HG02840 (cell line): Measurements from ENCODE around the gene IDH3A.

Experiments
- ATAC-seq: cut with Tn5 transposase; IDR thresholded peaks from one replicate; pipeline ENCODE4 v1.9.1; 2021; ENCODE audit warnings: mild to moderate bottlenecking, moderate library complexity, moderate number of reproducible peaks; ENCODE audit not compliant: unreplicated experiment, low FRiP score

IDH3A gene

GRCh38 chr15:78213425-78213750 is 64.2 kb downstream of the IDH3A start:
- no peak for ATAC-seq

- no peak for ATAC-seq
These were observed 64.8 kb downstream of the IDH3A start for GRCh38 chr15:78213956-78214355.

DNA sequence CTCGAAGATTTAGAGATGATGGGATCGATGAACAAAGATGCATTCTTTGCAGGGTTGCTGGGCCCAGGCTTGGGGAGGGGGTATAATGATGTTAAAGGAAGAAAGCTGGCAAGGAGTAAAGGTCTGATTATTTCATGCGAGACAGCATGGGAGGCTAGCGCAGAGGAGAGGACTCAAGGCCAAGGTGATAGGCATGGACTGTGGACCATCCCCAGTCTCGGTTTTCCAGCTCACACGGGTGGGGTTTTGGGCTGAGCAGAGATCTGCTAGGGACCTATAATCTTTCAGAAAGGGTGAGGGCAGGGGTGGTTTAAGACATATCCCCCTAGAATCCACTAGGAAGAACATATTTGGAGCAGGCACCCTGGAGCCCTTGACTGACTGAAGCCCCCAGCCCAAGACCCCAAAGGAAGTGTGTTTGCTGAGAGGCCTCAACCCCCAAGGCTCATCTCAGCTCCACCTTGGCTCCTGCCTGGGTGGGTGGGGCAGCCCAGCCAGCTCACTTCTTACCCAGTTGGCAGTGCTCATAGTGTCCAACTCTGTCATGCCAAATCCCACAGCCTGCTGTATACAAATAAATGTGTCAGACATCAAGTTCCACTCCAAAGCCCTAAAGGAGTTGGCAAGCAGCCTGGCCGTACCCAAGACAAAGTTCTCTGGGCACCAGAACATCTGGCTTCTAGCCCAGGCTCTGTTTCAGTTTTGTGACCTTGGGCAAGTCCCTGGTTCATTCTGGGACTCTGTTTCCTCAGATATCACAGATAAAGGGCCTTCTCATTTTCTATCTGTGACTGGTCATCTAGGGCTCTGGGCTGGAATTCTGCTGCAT is 67.3 kb downstream of the IDH3A start:
- no peak for ATAC-seq

DNA sequence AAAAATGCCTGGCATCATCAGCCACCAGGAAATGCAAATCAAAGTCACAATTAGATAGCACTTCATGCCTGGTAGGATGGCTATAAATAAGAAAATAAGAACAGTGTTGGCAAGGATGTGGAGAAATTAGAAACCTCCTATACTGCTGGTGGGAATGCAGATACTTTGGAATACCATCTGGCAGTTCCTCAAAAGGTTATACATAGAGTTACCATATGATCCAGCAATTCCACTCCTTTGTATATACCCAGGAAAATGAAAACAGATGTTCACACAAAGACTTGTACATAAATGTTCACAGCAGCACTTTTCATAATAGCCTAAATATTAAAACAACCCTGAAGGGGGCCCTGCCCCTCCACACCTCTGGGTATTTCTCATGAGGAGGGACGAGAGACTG is 71.6 kb downstream of the IDH3A start:
- ATAC-seq: no peak
